Measurements from ENCODE around the gene VPS72. TPM values are rescaled to one million over a fixed set of nuclear protein-coding genes. Genes with fewer than 3 reads are reported as not detected.

The VPS72 gene
- total and polyA plus RNA-seq, 2 of the 13 experiments (the other 11 are each of a cell fraction or from before 2014, with no cell fraction given), result 33.7 to 34.5 TPM

- TF ChIP-seq, protein P1, sequence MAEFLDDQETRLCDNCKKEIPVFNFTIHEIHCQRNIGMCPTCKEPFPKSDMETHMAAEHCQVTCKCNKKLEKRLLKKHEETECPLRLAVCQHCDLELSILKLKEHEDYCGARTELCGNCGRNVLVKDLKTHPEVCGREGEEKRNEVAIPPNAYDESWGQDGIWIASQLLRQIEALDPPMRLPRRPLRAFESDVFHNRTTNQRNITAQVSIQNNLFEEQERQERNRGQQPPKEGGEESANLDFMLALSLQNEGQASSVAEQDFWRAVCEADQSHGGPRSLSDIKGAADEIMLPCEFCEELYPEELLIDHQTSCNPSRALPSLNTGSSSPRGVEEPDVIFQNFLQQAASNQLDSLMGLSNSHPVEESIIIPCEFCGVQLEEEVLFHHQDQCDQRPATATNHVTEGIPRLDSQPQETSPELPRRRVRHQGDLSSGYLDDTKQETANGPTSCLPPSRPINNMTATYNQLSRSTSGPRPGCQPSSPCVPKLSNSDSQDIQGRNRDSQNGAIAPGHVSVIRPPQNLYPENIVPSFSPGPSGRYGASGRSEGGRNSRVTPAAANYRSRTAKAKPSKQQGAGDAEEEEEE (CRISPR knock-in tag; IDR thresholded peaks at IDR 0.05; ENCODE audit: borderline replicate concordance), result no peak
- TF ChIP-seq ZFP41 (CRISPR knock-in tag; IDR thresholded peaks at IDR 0.05; ENCODE audit: borderline replicate concordance), result no peak
- no peak for TF ChIP-seq POLR2G (IDR thresholded peaks at IDR 0.05; ENCODE audit: low read depth, low read length)
- TF ChIP-seq ZNF225 (CRISPR knock-in tag; IDR thresholded peaks at IDR 0.05), result no peak
- TF ChIP-seq SNRNP70 (IDR thresholded peaks at IDR 0.05; ENCODE audit: low read depth, low read length), result no peak
- TF ChIP-seq, protein P2, sequence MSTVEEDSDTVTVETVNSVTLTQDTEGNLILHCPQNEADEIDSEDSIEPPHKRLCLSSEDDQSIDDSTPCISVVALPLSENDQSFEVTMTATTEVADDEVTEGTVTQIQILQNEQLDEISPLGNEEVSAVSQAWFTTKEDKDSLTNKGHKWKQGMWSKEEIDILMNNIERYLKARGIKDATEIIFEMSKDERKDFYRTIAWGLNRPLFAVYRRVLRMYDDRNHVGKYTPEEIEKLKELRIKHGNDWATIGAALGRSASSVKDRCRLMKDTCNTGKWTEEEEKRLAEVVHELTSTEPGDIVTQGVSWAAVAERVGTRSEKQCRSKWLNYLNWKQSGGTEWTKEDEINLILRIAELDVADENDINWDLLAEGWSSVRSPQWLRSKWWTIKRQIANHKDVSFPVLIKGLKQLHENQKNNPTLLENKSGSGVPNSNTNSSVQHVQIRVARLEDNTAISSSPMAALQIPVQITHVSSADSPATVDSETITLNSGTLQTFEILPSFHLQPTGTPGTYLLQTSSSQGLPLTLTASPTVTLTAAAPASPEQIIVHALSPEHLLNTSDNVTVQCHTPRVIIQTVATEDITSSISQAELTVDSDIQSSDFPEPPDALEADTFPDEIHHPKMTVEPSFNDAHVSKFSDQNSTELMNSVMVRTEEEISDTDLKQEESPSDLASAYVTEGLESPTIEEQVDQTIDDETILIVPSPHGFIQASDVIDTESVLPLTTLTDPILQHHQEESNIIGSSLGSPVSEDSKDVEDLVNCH (CRISPR knock-in tag; IDR thresholded peaks at IDR 0.05), result no peak
Measured at GRCh38 chr1:151143986-151144385, 46.0 kb downstream of the VPS72 start (continued).

DNA sequence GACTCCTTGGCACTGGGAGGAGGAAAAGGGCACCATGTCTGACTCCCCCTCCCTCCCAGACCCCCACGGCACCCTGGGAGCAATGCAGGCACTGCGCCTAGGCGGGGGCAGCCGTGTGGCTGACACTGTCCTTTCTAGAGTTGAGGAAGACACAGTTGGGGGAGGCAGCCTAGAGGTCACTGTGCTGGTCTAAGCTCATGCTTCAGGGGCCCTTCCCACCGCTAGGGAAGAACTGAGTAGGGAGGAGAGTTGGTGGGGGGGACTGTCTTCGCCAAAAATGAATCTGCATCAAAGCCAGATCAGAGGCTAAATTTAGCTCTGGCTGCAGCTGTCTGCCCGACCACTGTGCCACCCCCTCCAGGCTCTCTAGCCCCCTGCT, 47.0 kb downstream of the VPS72 start:
- Histone ChIP-seq H3K9me3 (ENCODE audit: low read length) (no peaks in the 10 kb centered on the region), H4K20me1 (ENCODE audit: insufficient read depth, low read length) (no peaks in the 10 kb centered on the region), H3K4me3 (replicated peaks in 1 of 3; ENCODE audit: insufficient read depth in 1 of 3, low read depth in 2 of 3, low read length in 3 of 3) (no peak overlapping the region), H3K27ac (ENCODE audit: extremely low read length, insufficient read depth, low read length) (no peak overlapping the region), H3K36me3 (replicated peaks in 1 of 2; ENCODE audit: control insufficient read depth in 1 of 2, insufficient read depth in 2 of 2, low read length in 2 of 2) (no peaks in the 10 kb centered on the region), H3K4me2 (ENCODE audit: low read depth, low read length) (no peak overlapping the region), H3K4me1 (ENCODE audit: insufficient read depth, low read length) (peaks cover 26% of the 10 kb centered on the region), H3K9ac (ENCODE audit: insufficient read depth, low read depth, low read length) (no peak overlapping the region), H2AFZ (ENCODE audit: low read length) (no peak overlapping the region), H3K79me2 (ENCODE audit: insufficient read depth, low read length) (no peaks in the 10 kb centered on the region), H3K27me3 (ENCODE audit: control insufficient read depth in 1 of 2, insufficient read depth in 2 of 2, low read length in 2 of 2) (no peaks in the 10 kb centered on the region)
- 85% methylated on average over 7 of the region's 7 CpGs for WGBS (ENCODE audit: low lambda C conversion rate)
- POLR2A ChIA-PET, result no interaction called here
- intact Hi-C loops (cut with micrococcal nuclease; ENCODE audit: unreplicated experiment) (no loop called here), in situ Hi-C loops (cut with HindIII; ENCODE audit: extremely low pct_ligation_motif_present, low pct_unique_long_range_greater_than_20kb) (no loop called here)
- DNase-seq (ENCODE audit: low spot score) (no peak), ATAC-seq (no peak), FAIRE-seq (no peak)
- CTCF ChIA-PET (ENCODE audit: low intra/inter-chr PET ratio, low total read pairs), result no interaction called here
- TF ChIP-seq ZNF678 (CRISPR knock-in tag; IDR thresholded peaks at IDR 0.05), result no peak
- BruUV-seq (replicated peaks), result no TSS peak

Measured in HepG2 (cell line).